Loucy (cell line): Measurements from ENCODE around the gene TMEM50A.
"Not testable (repeated sequence)": the region's sequence is repeated elsewhere in the genome, so short reads cannot be mapped to it uniquely, and the experiment has no call there.

Experiments used
- H2AFZ ChIP-seq: fragments of 200-600 bp; sonication (generic); 2 replicates; pipeline ENCODE4 v1.6.0; 2016; ENCODE audit warnings: antibody characterized with exemption, mild to moderate bottlenecking, low read length, moderate library complexity
- H3F3A ChIP-seq: fragments of 200-600 bp; 2 replicates; pipeline ENCODE4 v1.6.0; 2016; ENCODE audit warnings: antibody characterized with exemption, low read depth, mild to moderate bottlenecking
- H3K27me3 ChIP-seq: fragments of 200-600 bp; sonication (generic); 2 replicates; pipeline ENCODE4 v1.6.1; 2014; ENCODE audit warnings: low read length, mild to moderate bottlenecking; ENCODE audit not compliant: insufficient read depth, poor library complexity, severe bottlenecking
- H3K36me3 ChIP-seq: fragments of 200-600 bp; sonication (generic); 2 replicates; pipeline ENCODE4 v1.6.1; 2016; ENCODE audit warnings: low read length; ENCODE audit not compliant: insufficient read depth
- H3K4me1 ChIP-seq: fragments of 200-600 bp; sonication (generic); 2 replicates; pipeline ENCODE4 v1.5.1; 2014; ENCODE audit warnings: low read length, mild to moderate bottlenecking; ENCODE audit not compliant: insufficient read depth, poor library complexity, severe bottlenecking
- H3K4me2 ChIP-seq: fragments of 200-600 bp; sonication (generic); 2 replicates; pipeline ENCODE4 v1.6.0; 2014; ENCODE audit warnings: antibody characterized with exemption, low read length, low read depth, mild to moderate bottlenecking; ENCODE audit not compliant: poor library complexity, severe bottlenecking
- H3K4me3 ChIP-seq: fragments of 200-600 bp; sonication (generic); 2 replicates; pipeline ENCODE4 v1.5.1; 2014; ENCODE audit warnings: low read length, mild to moderate bottlenecking, mixed read lengths; ENCODE audit not compliant: poor library complexity, severe bottlenecking
- H3K79me2 ChIP-seq: fragments of 200-600 bp; sonication (generic); 2 replicates; pipeline ENCODE4 v1.6.1; 2014; ENCODE audit warnings: low read length; ENCODE audit not compliant: insufficient read depth
- H3K9ac ChIP-seq: fragments of 200-600 bp; sonication (generic); 2 replicates; pipeline ENCODE4 v1.6.0; 2014; ENCODE audit warnings: mild to moderate bottlenecking, low read depth, low read length, moderate library complexity; ENCODE audit not compliant: poor library complexity, severe bottlenecking
- H3K9me2 ChIP-seq: fragments of 200-600 bp; sonication (generic); replicated peaks from 2 replicates; pipeline ENCODE4 v1.6.1; 2016; ENCODE audit warnings: low read depth, low read length, mixed read lengths
- H3K9me3 ChIP-seq: fragments of 200-600 bp; sonication (generic); 2 replicates; pipeline ENCODE4 v1.6.1; 2014; ENCODE audit warnings: mild to moderate bottlenecking, antibody characterized with exemption, low read length, low read depth; ENCODE audit not compliant: insufficient read depth
- H4K20me1 ChIP-seq: fragments of 200-600 bp; sonication (generic); 2 replicates; pipeline ENCODE4 v1.6.0; 2014; ENCODE audit warnings: antibody characterized with exemption, low read length, mild to moderate bottlenecking; ENCODE audit not compliant: insufficient read depth, poor library complexity, severe bottlenecking
- CTCF ChIP-seq: fragments of 200-600 bp; sonication (generic); conservative IDR thresholded peaks from 2 replicates; pipeline ENCODE4 v1.5.1; 2014; ENCODE audit warnings: mild to moderate bottlenecking, antibody characterized with exemption, low read length
- EZH2phosphoT487 ChIP-seq: fragments of 200-600 bp; IDR thresholded peaks from 2 replicates; pipeline ENCODE4 v1.6.1; 2018; ENCODE audit warnings: antibody characterized with exemption, mild to moderate bottlenecking, moderate library complexity, borderline replicate concordance

TMEM50A gene

GRCh38 chr1:25369241-25369640, 31.1 kb downstream of the TMEM50A start:
- H3K9me2 ChIP-seq, result no peaks in the 10 kb centered on the region
- no peaks in the 10 kb centered on the region for H3K79me2 ChIP-seq
- H3K36me3 ChIP-seq, result no peaks in the 10 kb centered on the region
- no peaks in the 10 kb centered on the region for H3K4me1 ChIP-seq
- H4K20me1 ChIP-seq, result no peaks in the 10 kb centered on the region
- no peak overlapping the region for H3K4me3 ChIP-seq
- H3K4me2 ChIP-seq, result no peak overlapping the region
- H3K27me3 ChIP-seq, result no peaks in the 10 kb centered on the region
- no peak for TF ChIP-seq EZH2phosphoT487
- TF ChIP-seq CTCF, result no peak
- no peak overlapping the region for H2AFZ ChIP-seq
- H3K9me3 ChIP-seq, result no peaks in the 10 kb centered on the region
- no peak overlapping the region for H3K9ac ChIP-seq
- no peaks in the 10 kb centered on the region for H3F3A ChIP-seq

DNA sequence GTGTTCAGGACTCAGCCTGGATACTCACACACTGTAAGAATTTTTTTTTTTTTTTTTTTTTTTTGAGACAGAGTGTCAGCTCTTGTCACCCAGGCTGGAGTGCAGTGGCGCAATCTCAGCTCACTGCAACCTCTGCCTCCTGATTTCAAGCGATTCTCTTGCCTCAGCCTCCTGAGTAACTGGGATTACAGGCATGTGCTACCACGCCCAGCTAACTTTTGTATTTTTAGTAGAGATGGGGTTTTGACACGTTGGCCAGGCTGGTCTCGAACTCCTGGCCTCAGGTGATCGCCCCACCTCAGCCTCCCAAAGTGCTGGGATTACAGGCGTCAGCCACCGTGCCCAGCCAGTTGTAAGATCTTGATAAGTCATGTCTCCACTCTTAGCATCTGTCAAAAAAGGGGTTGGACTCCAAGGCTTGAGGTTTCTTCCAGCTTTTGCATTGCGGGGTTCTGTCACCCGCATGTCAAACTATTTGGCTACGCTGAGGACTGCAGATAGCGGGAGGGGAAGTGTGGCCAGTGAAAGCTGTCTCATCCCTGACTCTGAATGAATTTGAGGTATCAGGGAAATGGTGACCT, 31.6 kb downstream of the TMEM50A start:
- H3K27me3 ChIP-seq, H3K79me2 ChIP-seq, H2AFZ ChIP-seq, H3K9me2 ChIP-seq, H3K9ac ChIP-seq, H4K20me1 ChIP-seq, H3K4me2 ChIP-seq, H3K4me3 ChIP-seq, H3K36me3 ChIP-seq, H3F3A ChIP-seq, H3K4me1 ChIP-seq, H3K9me3 ChIP-seq: not testable (repeated sequence)

DNA sequence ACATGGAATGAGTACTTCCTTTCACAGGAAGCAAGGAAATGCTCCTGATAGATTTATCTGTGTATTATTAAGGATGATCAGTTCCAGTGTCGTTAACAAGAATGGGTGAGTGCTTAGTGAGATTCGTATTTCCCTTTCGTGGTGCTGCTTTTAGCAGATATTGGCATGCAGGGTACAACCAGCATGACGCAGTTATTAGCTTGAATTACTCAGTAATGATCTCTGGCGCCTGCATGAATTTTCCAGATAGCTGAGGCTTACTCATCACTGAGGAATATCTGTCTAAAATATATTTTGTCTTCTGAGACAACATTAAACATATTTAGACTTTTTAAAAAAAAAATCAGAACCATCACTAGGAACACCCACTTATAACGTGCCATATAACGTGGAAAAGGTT, 33.6 kb downstream of the TMEM50A start:
- not testable (repeated sequence) for H3K36me3 ChIP-seq, H3K79me2 ChIP-seq, H3K9ac ChIP-seq, H4K20me1 ChIP-seq, H3K4me2 ChIP-seq, H3K9me3 ChIP-seq, H2AFZ ChIP-seq, H3K4me1 ChIP-seq, H3F3A ChIP-seq, H3K9me2 ChIP-seq, H3K4me3 ChIP-seq, H3K27me3 ChIP-seq

DNA sequence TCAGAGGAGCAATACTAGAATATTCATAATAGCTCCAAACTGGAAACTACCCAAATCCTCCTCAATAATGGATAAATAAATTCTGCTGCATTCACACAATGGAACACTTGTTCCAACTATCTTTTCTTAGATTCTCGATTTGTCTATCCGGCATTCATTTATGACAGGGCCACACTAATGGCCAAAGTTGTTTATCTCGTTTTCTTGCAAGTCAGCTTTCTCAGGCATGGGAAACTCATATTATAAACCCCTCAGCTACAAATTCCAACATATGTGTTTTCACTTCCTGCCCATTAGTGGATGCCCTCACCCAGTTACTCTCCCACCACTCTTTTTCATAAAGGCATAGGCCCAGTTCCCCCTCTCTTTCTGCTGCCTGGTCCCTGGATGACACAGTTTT, 40.2 kb downstream of the TMEM50A start:
- H3K4me3 ChIP-seq, H3K27me3 ChIP-seq, H3K4me2 ChIP-seq: not testable (repeated sequence)

DNA sequence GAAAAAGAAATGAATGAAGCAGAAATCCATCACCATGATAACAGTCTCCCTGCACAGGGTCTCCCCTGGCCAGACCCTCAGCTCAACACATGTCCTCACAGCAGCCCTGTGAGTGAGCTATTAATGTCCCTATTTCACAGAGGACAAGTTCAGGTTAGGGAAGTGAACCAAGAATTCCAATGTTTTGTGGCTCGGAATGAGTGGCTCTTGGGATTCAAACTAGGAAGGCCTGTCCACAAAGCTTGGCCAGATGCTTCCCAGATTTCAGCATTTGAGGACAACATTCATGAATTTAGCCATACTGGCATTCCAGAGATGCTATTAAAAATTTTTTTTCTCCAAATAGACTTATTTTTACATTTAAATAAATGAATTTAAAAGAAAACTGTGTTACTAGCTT, 44.4 kb downstream of the TMEM50A start:
- not testable (repeated sequence) for H3K4me3 ChIP-seq, H4K20me1 ChIP-seq, H2AFZ ChIP-seq, H3K9me3 ChIP-seq, H3K9ac ChIP-seq, H3K36me3 ChIP-seq, H3K79me2 ChIP-seq, H3F3A ChIP-seq, H3K4me2 ChIP-seq, H3K9me2 ChIP-seq, H3K27me3 ChIP-seq, H3K4me1 ChIP-seq

More for the DNA sequence above, 40.2 kb downstream of the TMEM50A start:
- H3F3A ChIP-seq, H3K9me2 ChIP-seq, H3K9me3 ChIP-seq, H2AFZ ChIP-seq, H3K36me3 ChIP-seq, H3K4me1 ChIP-seq, H3K79me2 ChIP-seq, H4K20me1 ChIP-seq, H3K9ac ChIP-seq: not testable (repeated sequence)

DNA sequence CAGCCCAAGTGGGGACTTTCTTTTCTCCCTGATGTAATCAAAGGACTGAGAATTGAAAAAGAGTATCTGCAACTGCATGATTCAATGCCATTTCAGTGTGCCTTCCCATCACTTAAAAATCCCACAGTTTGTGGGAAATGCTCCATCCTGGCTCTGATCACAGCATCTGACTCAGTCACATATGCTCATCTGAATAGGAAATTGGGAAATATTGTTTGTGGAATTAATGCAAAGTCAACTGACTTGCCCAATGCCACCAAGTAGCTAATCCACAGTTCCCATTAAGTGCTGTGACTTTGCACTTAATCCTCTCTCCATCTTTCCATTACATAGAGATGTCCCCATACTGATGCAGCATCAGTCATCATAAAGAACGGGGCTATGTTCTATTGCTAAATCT, 45.0 kb downstream of the TMEM50A start:
- not testable (repeated sequence) for H3K4me1 ChIP-seq, H3K9ac ChIP-seq, H3K27me3 ChIP-seq, H3K4me2 ChIP-seq, H3K9me3 ChIP-seq, H3K4me3 ChIP-seq, H3F3A ChIP-seq, H3K36me3 ChIP-seq, H3K9me2 ChIP-seq, H4K20me1 ChIP-seq, H3K79me2 ChIP-seq, H2AFZ ChIP-seq

DNA sequence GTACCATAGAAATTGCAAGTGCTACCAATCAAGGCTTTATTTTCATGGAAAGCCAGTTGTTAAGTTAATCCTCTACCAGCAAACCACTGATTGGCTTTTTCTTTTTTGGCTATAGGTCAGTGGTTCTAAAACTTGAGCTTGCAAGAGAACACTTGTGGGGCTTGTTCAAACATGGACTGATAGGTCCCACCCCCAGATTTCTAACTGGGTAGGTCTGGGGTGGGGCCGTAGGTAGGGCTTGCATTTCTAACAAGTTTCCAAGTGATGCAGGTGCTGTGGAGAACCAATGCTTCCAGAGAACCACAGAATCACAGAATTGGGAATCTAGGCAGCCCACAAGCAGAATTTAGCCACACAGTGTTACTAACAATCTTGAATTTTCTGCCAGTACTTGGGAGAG, 45.7 kb downstream of the TMEM50A start:
- H3K9me2 ChIP-seq, H3F3A ChIP-seq, H3K4me3 ChIP-seq, H2AFZ ChIP-seq, H3K27me3 ChIP-seq, H3K9me3 ChIP-seq, H3K4me2 ChIP-seq, H3K9ac ChIP-seq, H3K79me2 ChIP-seq, H4K20me1 ChIP-seq, H3K36me3 ChIP-seq, H3K4me1 ChIP-seq: not testable (repeated sequence)
